ENCODE measurements around the gene PRICKLE2. TPM values are rescaled to one million over a fixed set of nuclear protein-coding genes. Genes with fewer than 3 reads are reported as not detected.

The PRICKLE2 gene
- total RNA-seq, 1 donor from 2014 or later, result 10.8 TPM

DNA sequence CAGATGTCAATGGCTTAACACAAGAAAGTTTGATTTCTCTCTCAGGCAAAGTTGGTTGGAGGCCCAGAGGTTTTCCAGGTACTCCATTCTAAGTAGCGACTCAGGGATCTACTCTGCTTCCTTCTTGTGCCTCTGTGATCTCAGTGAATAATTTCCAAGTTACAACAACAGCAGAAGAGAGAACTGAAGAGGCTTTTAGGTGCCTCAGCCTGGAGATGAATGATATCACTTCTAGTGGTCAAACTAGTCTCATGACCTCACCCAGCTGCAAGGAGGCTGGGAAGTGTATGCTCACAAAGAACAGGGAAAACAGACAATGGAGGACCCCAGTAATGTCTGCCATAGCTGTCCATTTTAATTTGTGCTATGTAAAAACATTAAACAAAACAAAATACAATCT lies 4.6 kb upstream of the PRICKLE2 start:
- DNase-seq (ENCODE audit: low read depth), result peak; percentile 71
- no peaks in the 10 kb centered on the region for H3K27me3 ChIP-seq (ENCODE audit: control insufficient read depth, insufficient read depth, low read length)
- H3K4me3 ChIP-seq (ENCODE audit: low read depth, low read length), result no peak overlapping the region
- H3K36me3 ChIP-seq (ENCODE audit: control insufficient read depth, insufficient read depth, low read length), result no peaks in the 10 kb centered on the region
- TF ChIP-seq CTCF (IDR thresholded peaks at IDR 0.05; ENCODE audit: insufficient read depth, low read length, poor library complexity, severe bottlenecking), result no peak

GRCh38 chr3:64228110-64228509 lies 2.8 kb upstream of the PRICKLE2 start:
- no peaks in the 10 kb centered on the region for H3K27me3 ChIP-seq (ENCODE audit: control insufficient read depth, insufficient read depth, low read length)
- TF ChIP-seq CTCF (IDR thresholded peaks at IDR 0.05; ENCODE audit: insufficient read depth, low read length, poor library complexity, severe bottlenecking), result no peak
- no peaks in the 10 kb centered on the region for H3K36me3 ChIP-seq (ENCODE audit: control insufficient read depth, insufficient read depth, low read length)
- DNase-seq (ENCODE audit: low read depth), result no peak
- no peak overlapping the region for H3K4me3 ChIP-seq (ENCODE audit: low read depth, low read length)

- H3K4me3 ChIP-seq (ENCODE audit: low read depth, low read length), result no peak overlapping the region
- no peaks in the 10 kb centered on the region for H3K36me3 ChIP-seq (ENCODE audit: control insufficient read depth, insufficient read depth, low read length)
- no peak for DNase-seq (ENCODE audit: low read depth)
- no peak for TF ChIP-seq CTCF (IDR thresholded peaks at IDR 0.05; ENCODE audit: insufficient read depth, low read length, poor library complexity, severe bottlenecking)
- no peaks in the 10 kb centered on the region for H3K27me3 ChIP-seq (ENCODE audit: control insufficient read depth, insufficient read depth, low read length)
Measured at GRCh38 chr3:64226730-64227129, 1.5 kb upstream of the PRICKLE2 start.

GRCh38 chr3:64225695-64226499 lies 631 bp upstream of the PRICKLE2 start:
- peak; percentile 9 for TF ChIP-seq CTCF (IDR thresholded peaks at IDR 0.05; ENCODE audit: insufficient read depth, low read length, poor library complexity, severe bottlenecking)
- Histone ChIP-seq H3K4me3 (ENCODE audit: low read depth, low read length) (no peak overlapping the region), H3K27me3 (ENCODE audit: control insufficient read depth, insufficient read depth, low read length) (no peaks in the 10 kb centered on the region), H3K36me3 (ENCODE audit: control insufficient read depth, insufficient read depth, low read length) (no peaks in the 10 kb centered on the region)
- no peak for DNase-seq (ENCODE audit: low read depth)

DNA sequence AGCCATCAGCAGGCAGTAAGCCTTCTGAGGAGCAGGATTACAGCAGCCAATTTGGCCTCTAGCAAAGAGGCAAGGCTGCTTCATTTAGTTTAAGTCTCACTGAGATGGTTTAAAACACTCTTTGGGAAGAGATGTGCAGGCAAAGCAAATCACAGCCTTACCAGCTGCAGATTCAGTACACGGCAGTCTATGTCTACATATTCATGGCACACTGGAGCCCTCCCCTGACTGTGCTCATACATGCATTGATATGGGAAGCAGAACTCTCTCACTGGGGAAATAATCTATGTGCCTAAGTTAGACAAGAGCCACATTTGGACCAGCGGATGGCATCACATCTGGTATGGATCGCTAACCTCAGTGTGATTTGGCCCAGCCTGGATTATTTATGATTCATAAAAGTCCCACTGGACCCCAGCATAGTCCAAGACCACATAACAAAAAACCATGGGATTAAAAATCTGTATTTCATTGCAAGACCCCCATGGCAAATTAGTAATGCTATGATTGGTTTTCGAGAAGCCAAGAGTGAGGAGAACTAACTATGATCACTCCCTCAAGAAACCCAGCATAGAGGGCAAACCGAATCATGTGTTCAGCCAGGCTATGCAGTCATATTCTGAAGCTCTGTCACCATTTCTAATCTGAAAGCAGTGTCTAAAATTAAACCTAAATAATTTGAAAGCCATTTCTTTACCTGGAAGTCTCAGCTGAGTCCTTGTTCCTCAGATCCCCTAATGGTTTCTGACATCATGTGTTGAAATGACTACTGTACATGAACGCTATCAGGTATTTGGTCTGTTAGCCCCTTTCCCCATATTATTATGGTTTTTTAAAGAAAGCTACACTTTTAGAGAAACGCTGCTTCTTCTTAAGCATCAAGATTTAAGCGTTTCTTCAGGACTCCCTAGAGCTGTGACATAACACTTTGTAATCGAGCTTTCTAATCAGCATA lies 1.2 kb downstream of the PRICKLE2 start:
- Histone ChIP-seq H3K36me3 (ENCODE audit: control insufficient read depth, insufficient read depth, low read length) (no peaks in the 10 kb centered on the region), H3K27me3 (ENCODE audit: control insufficient read depth, insufficient read depth, low read length) (no peaks in the 10 kb centered on the region), H3K4me3 (ENCODE audit: low read depth, low read length) (no peak overlapping the region)
- DNase-seq (ENCODE audit: low read depth), result no peak
- TF ChIP-seq CTCF (IDR thresholded peaks at IDR 0.05; ENCODE audit: insufficient read depth, low read length, poor library complexity, severe bottlenecking), result peak; percentile 4

Data from kidney epithelial cell (primary cell).